Muscle of leg (tissue), 16 donors: ENCODE measurements around the gene EPN3. TPM values are rescaled to one million over a fixed set of nuclear protein-coding genes. Genes with fewer than 3 reads are reported as not detected.

ENCODE experiments used
- DNase-seq: peaks from one replicate; pipeline ENCODE4 v3.0.0; 2013
- H3K27ac ChIP-seq: one replicate; pipeline ENCODE4 v1.5.1; 2013; ENCODE audit warnings: mild to moderate bottlenecking, low read length, control low read depth
- H3K27me3 ChIP-seq: one replicate; pipeline ENCODE4 v1.6.1; 2013; ENCODE audit warnings: low read length; ENCODE audit not compliant: control insufficient read depth, insufficient read depth
- H3K36me3 ChIP-seq: one replicate; pipeline ENCODE4 v1.6.1; 2013; ENCODE audit warnings: low read length; ENCODE audit not compliant: control insufficient read depth, insufficient read depth
- H3K4me1 ChIP-seq: one replicate; pipeline ENCODE4 v1.6.1; 2013; ENCODE audit warnings: low read length; ENCODE audit not compliant: control insufficient read depth, insufficient read depth
- H3K4me3 ChIP-seq: one replicate; pipeline ENCODE4 v1.5.1; 2013; ENCODE audit warnings: low read length, control low read depth
- H3K9me3 ChIP-seq: replicated peaks from 2 replicates; pipeline ENCODE4 v1.6.1; 2013; ENCODE audit warnings: low read depth, low read length; ENCODE audit not compliant: control insufficient read depth
- WGBS: methylation state at CpG from one replicate; pipeline ENCODE4 v1.1.5; 2013; ENCODE audit warnings: missing lambda C conversion rate; ENCODE audit not compliant: insufficient coverage; 5-methylcytosine and 5-hydroxymethylcytosine counted together
- long read RNA-seq, 11 donors: transcript quantifications; one replicate each; lab custom pipeline, GENCODE V29; 2026
- polyA plus RNA-seq, 8 donors: library from polyadenylated mRNA; unstranded; fragments of 120-200 nt; gene quantifications; one replicate each; pipeline versions ENCODE4 v1.2.1 to v1.2.3, GENCODE V29; 2013; ENCODE audit warnings: inconsistent platforms in 1 of 8, low replicate concordance in 1 of 8; ENCODE audit not compliant: insufficient read length in 8 of 8, insufficient read depth in 1 of 8
- total RNA-seq: library from RNA; stranded (reverse); fragments of 120-200 nt; gene quantifications from one replicate; pipeline ENCODE4 v1.2.4, GENCODE V29; 2013

Gene EPN3
- total RNA-seq (0.18 TPM), polyA plus RNA-seq (1 to 10 TPM in 5 of 8 donors, under 1 TPM in 3; 0.67 to 3.0 (median 1.1) TPM)
- long read RNA-seq, donor 1: 0 reads
- long read RNA-seq, donor 2: 0 reads
- long read RNA-seq, donor 3: 0 reads
- long read RNA-seq, donor 4: 0 reads
- long read RNA-seq, donor 5, full-length matches to known transcripts: 1 of 1 reads
- long read RNA-seq, donor 5, partial matches to known transcripts: 0 of 1 reads
- long read RNA-seq, donor 5, other reads (novel, unspliced or antisense): 0 of 1 reads
- long read RNA-seq, donor 6: 0 reads
- long read RNA-seq, donor 7: 0 reads
- long read RNA-seq, donor 8: 0 reads
- long read RNA-seq, donor 9: 0 reads
- long read RNA-seq, donor 10: 0 reads
- long read RNA-seq, donor 11: 0 reads

- WGBS: 4% methylated on average over 19 of the region's 21 CpGs
- Histone ChIP-seq H3K4me3 (no peak within 1 kb of the TSS), H3K36me3 (no peaks in the 10 kb centered on the region), H3K27ac (no peak within 1 kb of the TSS), H3K9me3 (no peaks in the 10 kb centered on the region), H3K4me1 (peaks cover 45% of the 10 kb centered on the region), H3K27me3 (peaks cover 37% of the 10 kb centered on the region)
- DNase-seq: no peak
Observed at GRCh38 chr17:50532452-50533024, at the start of gene EPN3. EPN3 (plus strand) TSS chr17:50532735; CDS start chr17:50536557, 3,822 bp downstream.

GRCh38 chr17:50483266-50483665 is 49.3 kb upstream of the EPN3 start:
- Histone ChIP-seq H3K9me3 (no peaks in the 10 kb centered on the region), H3K36me3 (peaks cover 54% of the 10 kb centered on the region), H3K4me1 (peaks cover 14% of the 10 kb centered on the region), H3K27me3 (no peaks in the 10 kb centered on the region), H3K27ac (no peak overlapping the region), H3K4me3 (no peak overlapping the region)
- 85% methylated on average over 5 of the region's 5 CpGs for WGBS
- DNase-seq: no peak

- Histone ChIP-seq H3K27me3 (no peaks in the 10 kb centered on the region), H3K9me3 (no peaks in the 10 kb centered on the region), H3K4me1 (peaks cover 11% of the 10 kb centered on the region), H3K36me3 (peaks cover 54% of the 10 kb centered on the region), H3K4me3 (no peak overlapping the region), H3K27ac (no peak overlapping the region)
- no peak for DNase-seq
- WGBS: 89% methylated on average over 6 of the region's 11 CpGs
Observed at GRCh38 chr17:50484386-50485155, 48.0 kb upstream of the EPN3 start.

GRCh38 chr17:50487213-50488096 is 45.1 kb upstream of the EPN3 start:
- Histone ChIP-seq H3K27me3 (no peaks in the 10 kb centered on the region), H3K36me3 (peaks cover 34% of the 10 kb centered on the region), H3K27ac (no peak overlapping the region), H3K9me3 (no peaks in the 10 kb centered on the region), H3K4me1 (peaks cover 4% of the 10 kb centered on the region), H3K4me3 (no peak overlapping the region)
- no peak for DNase-seq
- WGBS: 90% methylated on average over 12 of the region's 17 CpGs

GRCh38 chr17:50488880-50489279 is 43.7 kb upstream of the EPN3 start:
- 100% methylated on average over 1 of the region's 2 CpGs for WGBS

GRCh38 chr17:50491505-50491904 is 41.0 kb upstream of the EPN3 start:
- Histone ChIP-seq H3K4me3 (no peak overlapping the region), H3K9me3 (no peaks in the 10 kb centered on the region), H3K36me3 (peaks cover 5% of the 10 kb centered on the region), H3K27me3 (peaks cover 3% of the 10 kb centered on the region), H3K27ac (no peak overlapping the region), H3K4me1 (no peaks in the 10 kb centered on the region)
- no peak for DNase-seq
- WGBS: no CpG with 5 or more reads among the region's 1 CpG

More at GRCh38 chr17:50488880-50489279, 43.7 kb upstream of the EPN3 start:
- no peak for DNase-seq
- Histone ChIP-seq H3K4me1 (no peaks in the 10 kb centered on the region), H3K9me3 (no peaks in the 10 kb centered on the region), H3K4me3 (no peak overlapping the region), H3K27me3 (no peaks in the 10 kb centered on the region), H3K36me3 (peaks cover 25% of the 10 kb centered on the region), H3K27ac (no peak overlapping the region)

GRCh38 chr17:50492214-50492613 is 40.3 kb upstream of the EPN3 start:
- DNase-seq: no peak
- no CpG with 5 or more reads among the region's 8 CpGs for whole genome bisulfite sequencing
- H3K27ac ChIP-seq: no peak overlapping the region

GRCh38 chr17:50493744-50494143 is 38.8 kb upstream of the EPN3 start:
- Histone ChIP-seq H3K36me3 (no peaks in the 10 kb centered on the region), H3K27ac (no peak overlapping the region)
- WGBS: 25% methylated on average over 2 of the region's 3 CpGs

More at GRCh38 chr17:50492214-50492613, 40.3 kb upstream of the EPN3 start:
- H3K27me3 ChIP-seq: peaks cover 3% of the 10 kb centered on the region
- no peak overlapping the region for H3K4me3 ChIP-seq
- H3K4me1 ChIP-seq: no peaks in the 10 kb centered on the region
- H3K36me3 ChIP-seq: peaks cover 4% of the 10 kb centered on the region
- H3K9me3 ChIP-seq: no peaks in the 10 kb centered on the region

GRCh38 chr17:50495217-50495823 is 37.2 kb upstream of the EPN3 start:
- Histone ChIP-seq H3K36me3 (no peaks in the 10 kb centered on the region), H3K27me3 (peaks cover 6% of the 10 kb centered on the region), H3K9me3 (no peaks in the 10 kb centered on the region), H3K4me1 (no peaks in the 10 kb centered on the region), H3K27ac (no peak overlapping the region), H3K4me3 (no peak overlapping the region)
- WGBS: no CpG with 5 or more reads among the region's 8 CpGs
- no peak for DNase-seq

More at GRCh38 chr17:50493744-50494143, 38.8 kb upstream of the EPN3 start:
- no peaks in the 10 kb centered on the region for H3K4me1 ChIP-seq
- H3K4me3 ChIP-seq: no peak overlapping the region
- DNase-seq: no peak
- H3K27me3 ChIP-seq: peaks cover 6% of the 10 kb centered on the region
- no peaks in the 10 kb centered on the region for H3K9me3 ChIP-seq
